Dedifferentiated amniotic fluid mesenchymal stem cell (primary cell): Measurements from ENCODE around the gene ARHGAP35.

Source experiments
- DNase-seq: peaks from one replicate; pipeline ENCODE4 v3.0.0-alpha.2; 2016; ENCODE audit errors: extremely low spot score

ARHGAP35 gene

DNA sequence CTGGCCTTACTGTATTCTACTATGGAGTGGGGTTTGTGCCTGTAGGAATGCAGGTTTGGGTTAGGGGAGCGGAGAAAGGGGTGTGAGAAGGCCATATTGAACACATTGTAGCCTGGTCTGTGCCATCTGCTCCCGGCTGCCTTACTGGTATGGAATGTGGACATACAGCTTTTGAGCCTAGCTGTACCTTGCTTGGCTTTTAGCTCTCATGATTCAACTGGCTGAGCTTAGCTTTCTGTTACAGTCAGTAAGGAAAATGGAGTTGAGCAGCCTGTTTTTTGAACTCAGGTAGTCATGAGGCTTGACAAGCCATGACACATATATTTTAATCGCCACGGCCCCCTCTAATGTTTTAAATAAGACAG is 41.6 kb downstream of the ARHGAP35 start:
- DNase-seq, result no peak

DNA sequence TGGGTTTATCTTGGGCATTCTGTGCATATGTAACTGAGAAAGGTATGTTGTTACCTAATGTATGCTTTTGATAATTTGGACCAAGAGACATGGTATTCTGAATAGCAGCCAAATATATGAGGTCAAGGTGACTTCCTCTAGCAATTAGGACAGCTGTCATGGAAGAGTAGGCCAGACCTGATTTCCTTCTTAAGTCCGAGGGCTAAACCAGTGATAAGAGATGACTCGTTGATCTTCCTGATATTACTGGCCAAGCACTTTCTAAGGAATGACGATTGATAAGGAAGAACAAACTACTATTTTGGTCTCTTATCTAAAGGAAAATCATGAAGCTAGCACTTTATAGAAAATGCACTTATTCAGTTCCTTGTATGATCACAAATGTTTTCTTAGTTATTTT is 42.7 kb downstream of the ARHGAP35 start:
- DNase-seq, result no peak

DNA sequence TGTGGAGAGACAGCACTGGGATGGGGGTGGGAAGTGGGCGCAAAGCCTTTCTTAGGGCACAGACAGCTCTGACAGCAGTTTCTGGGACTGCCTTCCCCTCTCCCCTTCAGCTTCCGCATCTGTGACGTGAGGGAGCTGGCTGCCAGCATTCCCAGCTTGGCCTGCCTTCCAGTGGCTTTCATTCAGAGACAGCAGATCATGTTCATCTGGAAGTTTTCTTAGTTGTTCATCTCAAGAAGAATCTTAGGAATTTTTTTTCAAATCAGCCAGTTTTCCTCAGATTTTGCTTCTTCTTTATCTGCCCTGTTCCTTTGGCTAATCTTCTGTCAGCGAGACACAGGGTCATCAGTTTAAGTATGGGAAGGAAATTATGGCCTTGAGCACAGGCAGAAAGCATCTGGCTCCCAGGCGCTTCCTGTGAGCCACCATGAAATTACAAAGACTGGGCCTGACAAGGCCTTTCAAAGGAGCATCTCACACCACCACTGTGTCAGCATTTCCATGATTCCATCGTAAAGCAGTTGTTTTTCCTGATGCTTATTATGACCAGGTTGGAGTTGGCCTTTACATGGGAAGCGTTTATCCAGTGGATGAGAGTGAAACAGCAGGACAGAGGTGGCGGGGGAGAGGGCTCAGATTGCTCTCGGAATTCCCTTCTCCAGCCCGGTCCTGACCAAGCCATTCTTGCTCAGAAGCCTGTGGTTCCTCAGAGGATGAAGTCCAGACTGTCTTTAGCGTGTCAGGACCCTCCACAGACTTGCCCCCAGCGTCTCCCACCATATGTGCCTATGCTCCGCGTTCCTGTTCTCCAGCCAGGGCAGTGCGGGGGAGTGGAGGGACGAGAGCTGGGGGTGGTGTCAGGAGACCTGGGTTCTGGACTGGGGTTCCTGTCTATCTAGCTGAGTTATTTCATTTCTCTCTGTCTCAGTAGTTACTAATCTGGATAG is 43.6 kb downstream of the ARHGAP35 start:
- peak; percentile 68 for DNase-seq

DNA sequence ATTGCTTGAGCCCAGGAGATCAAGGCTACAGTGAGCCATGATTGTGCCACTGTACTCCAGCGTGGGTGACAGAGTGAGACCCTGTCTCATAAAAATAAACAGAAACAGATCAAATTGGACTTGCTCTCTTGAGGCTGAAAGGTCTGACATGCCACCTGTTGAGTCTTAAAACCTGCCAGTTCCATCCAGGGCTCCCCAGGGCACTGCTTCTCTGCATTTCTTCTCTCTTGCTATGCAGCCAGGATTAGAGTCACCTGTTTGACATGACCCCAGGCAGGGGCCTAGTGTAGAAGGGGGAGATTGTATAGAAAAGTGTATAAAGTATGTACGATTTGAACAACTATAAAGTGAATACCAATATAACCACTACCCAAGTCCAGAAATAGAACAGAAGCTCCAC is 45.4 kb downstream of the ARHGAP35 start:
- no peak for DNase-seq

DNA sequence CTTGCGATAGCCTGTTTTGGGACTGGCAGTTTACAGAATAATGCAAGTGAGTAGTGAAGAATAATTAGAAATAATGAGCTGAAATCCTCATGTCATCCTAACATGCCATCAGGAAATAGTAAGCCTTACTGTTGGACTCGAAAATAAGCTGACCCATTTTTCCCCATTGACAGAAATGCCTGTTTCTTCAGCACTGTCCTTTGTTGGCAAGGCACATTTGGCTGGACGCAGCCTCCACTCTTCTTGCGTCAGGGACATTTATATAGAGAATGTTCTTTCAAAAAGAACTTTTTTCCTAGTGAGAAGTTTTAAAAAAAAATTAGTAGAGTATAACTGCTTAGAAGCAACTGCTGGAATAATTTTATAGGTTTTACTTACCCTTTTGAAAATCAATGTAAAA is 47.1 kb downstream of the ARHGAP35 start:
- DNase-seq, result no peak

DNA sequence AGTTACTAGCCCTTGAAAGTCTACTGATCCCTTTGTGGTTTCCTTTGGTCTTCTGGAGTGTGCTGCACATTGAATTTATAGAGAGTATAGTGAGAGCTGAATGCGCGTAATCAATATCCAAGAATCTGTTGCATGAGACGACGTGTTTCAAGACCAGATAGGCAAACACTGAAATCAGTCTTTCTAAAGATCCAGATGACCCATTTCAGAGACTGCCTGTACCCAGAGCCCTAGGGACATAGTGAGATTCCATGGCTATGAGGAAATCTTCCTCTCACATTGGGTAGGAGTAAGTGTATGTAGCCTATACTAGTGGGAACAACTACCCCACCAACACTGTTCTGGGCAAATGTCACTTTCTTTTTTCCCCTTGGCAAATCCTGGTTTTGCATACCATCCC is 48.6 kb downstream of the ARHGAP35 start:
- no peak for DNase-seq
